Measurements from ENCODE around the gene AUTS2. TPM values are rescaled to one million over a fixed set of nuclear protein-coding genes. Genes with fewer than 3 reads are reported as not detected.

Gene AUTS2
- total RNA-seq, 2 donors from 2014 or later: 8.6 TPM

DNA sequence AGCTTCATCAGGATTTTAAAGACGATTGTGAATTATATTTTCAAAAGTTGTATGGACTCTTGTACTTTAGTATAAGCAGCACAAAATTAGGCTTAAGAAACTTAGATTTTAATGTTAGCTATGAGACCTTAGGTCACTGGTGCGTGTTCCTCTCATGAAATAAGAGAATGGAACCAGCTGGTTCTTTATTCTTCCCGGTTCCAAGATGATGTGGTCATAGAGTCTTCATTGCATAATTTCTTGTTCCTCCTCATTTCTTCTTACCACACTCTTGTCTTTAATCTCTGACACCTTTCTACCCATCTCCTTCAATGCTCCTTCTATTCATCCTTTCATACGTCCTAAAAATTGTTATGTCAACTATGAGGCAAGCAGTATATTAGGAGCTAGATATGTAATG is 437.2 kb downstream of the AUTS2 start:
- no peaks in the 10 kb centered on the region for H3K4me1 ChIP-seq
- H3K27ac ChIP-seq: no peak overlapping the region
- H3K27me3 ChIP-seq: no peaks in the 10 kb centered on the region
- H3K36me3 ChIP-seq: no peaks in the 10 kb centered on the region
- no peak for DNase-seq (ENCODE audit: low spot score)
- TF ChIP-seq, protein P1, sequence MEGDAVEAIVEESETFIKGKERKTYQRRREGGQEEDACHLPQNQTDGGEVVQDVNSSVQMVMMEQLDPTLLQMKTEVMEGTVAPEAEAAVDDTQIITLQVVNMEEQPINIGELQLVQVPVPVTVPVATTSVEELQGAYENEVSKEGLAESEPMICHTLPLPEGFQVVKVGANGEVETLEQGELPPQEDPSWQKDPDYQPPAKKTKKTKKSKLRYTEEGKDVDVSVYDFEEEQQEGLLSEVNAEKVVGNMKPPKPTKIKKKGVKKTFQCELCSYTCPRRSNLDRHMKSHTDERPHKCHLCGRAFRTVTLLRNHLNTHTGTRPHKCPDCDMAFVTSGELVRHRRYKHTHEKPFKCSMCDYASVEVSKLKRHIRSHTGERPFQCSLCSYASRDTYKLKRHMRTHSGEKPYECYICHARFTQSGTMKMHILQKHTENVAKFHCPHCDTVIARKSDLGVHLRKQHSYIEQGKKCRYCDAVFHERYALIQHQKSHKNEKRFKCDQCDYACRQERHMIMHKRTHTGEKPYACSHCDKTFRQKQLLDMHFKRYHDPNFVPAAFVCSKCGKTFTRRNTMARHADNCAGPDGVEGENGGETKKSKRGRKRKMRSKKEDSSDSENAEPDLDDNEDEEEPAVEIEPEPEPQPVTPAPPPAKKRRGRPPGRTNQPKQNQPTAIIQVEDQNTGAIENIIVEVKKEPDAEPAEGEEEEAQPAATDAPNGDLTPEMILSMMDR (IDR thresholded peaks at IDR 0.05): no peak
- no peak overlapping the region for H3K4me3 ChIP-seq
- no peaks in the 10 kb centered on the region for H3K9me3 ChIP-seq

DNA sequence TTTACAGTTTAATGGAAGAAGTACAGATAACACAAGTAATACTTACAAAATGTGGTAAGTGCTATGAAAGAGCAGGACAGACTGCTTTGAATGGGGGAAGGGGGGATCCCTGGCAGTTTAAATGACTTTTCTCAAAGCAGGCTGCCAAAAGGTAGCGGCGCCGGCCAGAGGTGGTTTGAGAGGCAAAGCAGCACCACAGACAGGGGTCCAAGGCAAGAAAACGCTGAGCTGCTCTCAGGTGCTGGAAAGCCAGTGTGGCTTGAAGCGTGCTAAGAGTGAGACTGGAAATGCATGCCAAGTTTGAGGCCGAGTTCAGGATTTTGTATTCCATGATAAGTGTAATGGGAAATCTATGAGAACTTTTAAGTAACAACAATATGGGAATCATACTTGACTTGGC is 437.7 kb downstream of the AUTS2 start:
- no peaks in the 10 kb centered on the region for H3K36me3 ChIP-seq
- DNase-seq (ENCODE audit: low spot score): no peak
- no peak overlapping the region for H3K27ac ChIP-seq

DNA sequence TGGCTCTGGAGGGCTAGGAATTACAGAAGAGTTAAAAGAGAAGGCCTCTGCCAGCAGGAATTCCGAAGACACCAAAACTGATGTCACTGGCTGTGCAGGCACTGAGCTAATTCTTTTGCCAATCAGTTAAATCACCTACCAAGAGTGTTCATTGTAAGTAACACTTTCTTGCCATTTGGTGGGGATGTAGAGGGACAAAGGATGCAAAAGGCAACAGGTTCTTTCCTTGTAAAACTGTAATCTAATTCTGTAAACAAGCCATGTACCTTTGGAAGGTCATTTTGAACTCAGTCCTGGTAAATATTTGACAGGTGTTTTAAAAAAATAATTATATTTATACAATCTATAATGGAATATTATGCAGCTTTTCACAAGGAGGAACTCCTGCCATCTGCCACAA is 438.4 kb downstream of the AUTS2 start:
- no peaks in the 10 kb centered on the region for H3K4me1 ChIP-seq
- no peaks in the 10 kb centered on the region for H3K27me3 ChIP-seq
- no peak overlapping the region for H3K27ac ChIP-seq
- H3K9me3 ChIP-seq: no peaks in the 10 kb centered on the region
- no peak for DNase-seq (ENCODE audit: low spot score)
- H3K4me3 ChIP-seq: no peak overlapping the region
- H3K36me3 ChIP-seq: no peaks in the 10 kb centered on the region
- TF ChIP-seq, protein P1 (IDR thresholded peaks at IDR 0.05): no peak

More for the DNA sequence above, 437.7 kb downstream of the AUTS2 start:
- no peaks in the 10 kb centered on the region for H3K27me3 ChIP-seq
- no peaks in the 10 kb centered on the region for H3K4me1 ChIP-seq
- H3K9me3 ChIP-seq: no peaks in the 10 kb centered on the region
- no peak overlapping the region for H3K4me3 ChIP-seq
- TF ChIP-seq, protein P1 (IDR thresholded peaks at IDR 0.05): no peak

DNA sequence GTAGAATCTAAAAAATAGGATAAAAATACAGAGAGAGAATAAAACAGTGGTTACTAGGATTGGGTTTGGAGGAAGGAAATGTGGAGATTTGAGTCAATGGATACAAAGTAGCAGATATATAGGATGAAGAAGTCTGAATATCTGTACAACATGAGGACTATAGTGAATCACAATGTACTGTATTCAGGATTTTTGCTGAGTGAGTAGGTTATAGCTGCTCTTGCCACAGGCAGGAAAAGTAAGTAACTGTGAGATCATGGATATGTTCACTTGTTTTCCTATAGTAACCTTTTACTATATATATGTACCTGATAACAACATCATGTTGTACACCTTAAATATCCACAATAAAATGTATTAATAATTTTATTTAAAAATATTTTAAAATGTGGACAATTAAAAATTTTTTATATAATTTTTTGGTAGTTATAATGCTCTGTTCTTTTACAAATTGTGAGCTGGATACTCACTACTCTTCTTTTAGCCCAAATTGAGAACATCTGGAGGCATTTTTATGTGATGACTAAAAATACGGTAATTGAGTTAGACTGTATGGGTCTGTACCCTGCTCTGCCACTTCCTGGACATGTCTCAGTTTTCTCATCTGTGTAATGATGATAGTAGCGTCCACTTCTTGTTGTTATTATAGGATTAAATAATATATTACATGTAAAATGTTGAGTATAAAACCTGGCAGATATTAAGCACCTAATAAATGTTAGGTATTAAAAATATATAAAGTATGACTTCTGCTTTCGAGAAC is 439.1 kb downstream of the AUTS2 start:
- Histone ChIP-seq H3K27ac (no peak overlapping the region), H3K27me3 (no peaks in the 10 kb centered on the region), H3K36me3 (no peaks in the 10 kb centered on the region), H3K9me3 (no peaks in the 10 kb centered on the region), H3K4me1 (no peaks in the 10 kb centered on the region), H3K4me3 (no peak overlapping the region)
- TF ChIP-seq, protein P1 (IDR thresholded peaks at IDR 0.05): no peak
- no peak for DNase-seq (ENCODE audit: low spot score)

DNA sequence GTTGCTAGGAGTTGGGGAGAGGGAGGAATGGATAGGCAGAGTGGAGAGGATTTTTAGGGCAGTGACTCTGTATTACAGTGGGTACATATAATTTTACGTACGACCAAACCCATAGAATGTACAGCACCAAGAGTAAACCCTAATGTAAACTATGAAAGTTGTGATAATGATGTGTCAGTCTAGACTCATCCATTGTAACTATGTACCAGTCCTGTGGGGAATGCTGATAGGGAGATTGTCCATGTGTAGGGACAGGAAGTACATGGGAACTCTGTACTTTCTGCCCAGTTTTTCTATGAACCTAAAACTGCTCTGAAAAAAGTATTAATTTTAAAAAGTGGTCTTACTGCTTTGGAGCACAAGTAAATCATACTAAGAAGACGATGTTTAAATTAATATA is 441.8 kb downstream of the AUTS2 start:
- no peak overlapping the region for H3K27ac ChIP-seq
- no peaks in the 10 kb centered on the region for H3K36me3 ChIP-seq
- no peak overlapping the region for H3K4me3 ChIP-seq
- no peaks in the 10 kb centered on the region for H3K27me3 ChIP-seq
- H3K4me1 ChIP-seq: peaks cover 0 to 8% of the 10 kb centered on the region in 2 donors
- TF ChIP-seq, protein P1 (IDR thresholded peaks at IDR 0.05): no peak
- DNase-seq (ENCODE audit: low spot score): no peak
- no peaks in the 10 kb centered on the region for H3K9me3 ChIP-seq

All from right atrium auricular region (tissue), 2 donors.